HG03045 (cell line): Measurements from ENCODE around the gene FAM13A.
"Not testable (repeated sequence)": the region's sequence is repeated elsewhere in the genome, so short reads cannot be mapped to it uniquely, and the experiment has no call there.

ENCODE experiments used
- ATAC-seq: cut with Tn5 transposase; IDR thresholded peaks from one replicate; pipeline ENCODE4 v1.9.1; 2021; ENCODE audit warnings: mild to moderate bottlenecking, moderate library complexity; ENCODE audit not compliant: unreplicated experiment

FAM13A gene

DNA sequence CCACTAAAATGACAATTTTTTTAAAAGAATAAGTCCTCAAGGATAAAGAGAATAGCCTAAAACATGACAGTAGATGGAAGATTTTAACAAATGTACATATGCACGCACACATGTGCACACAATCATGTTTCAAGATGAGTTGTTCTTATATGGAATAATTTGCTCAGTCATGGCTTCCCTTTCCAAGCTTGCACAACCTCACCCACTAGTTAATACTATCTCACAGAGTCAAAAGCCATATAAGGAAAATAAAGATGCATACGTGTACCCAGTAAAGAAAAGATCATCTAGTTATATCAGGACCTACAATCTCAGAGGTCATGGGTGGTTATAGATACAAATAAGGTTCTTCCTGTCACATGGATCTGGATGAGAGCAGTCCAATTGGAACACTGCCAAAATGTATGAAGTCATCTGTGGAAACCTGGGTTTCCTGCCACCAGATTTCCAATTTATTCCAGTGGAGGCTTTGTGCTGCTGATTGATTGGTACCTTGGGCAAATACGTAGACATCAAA lies 56.1 kb downstream of the FAM13A start:
- no peak for ATAC-seq

DNA sequence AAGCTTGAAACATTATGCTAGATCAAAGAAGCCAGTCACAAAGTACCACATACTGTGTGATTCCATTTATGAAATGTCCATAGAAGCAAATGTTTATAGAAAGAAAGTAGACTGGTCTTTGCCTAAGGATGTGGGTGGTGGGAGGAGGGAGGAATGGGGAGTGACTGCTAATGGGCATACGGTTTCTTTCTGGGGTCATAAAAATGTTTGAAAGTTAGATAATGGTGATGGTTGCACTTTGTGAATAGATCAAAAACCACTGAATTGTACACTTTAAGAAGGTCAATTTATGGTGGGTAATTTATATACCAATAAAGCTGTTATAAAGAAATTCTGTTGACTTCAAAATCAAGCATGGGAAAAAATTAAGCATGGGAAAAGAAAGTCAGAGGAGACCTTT lies 56.6 kb downstream of the FAM13A start:
- no peak for ATAC-seq

DNA sequence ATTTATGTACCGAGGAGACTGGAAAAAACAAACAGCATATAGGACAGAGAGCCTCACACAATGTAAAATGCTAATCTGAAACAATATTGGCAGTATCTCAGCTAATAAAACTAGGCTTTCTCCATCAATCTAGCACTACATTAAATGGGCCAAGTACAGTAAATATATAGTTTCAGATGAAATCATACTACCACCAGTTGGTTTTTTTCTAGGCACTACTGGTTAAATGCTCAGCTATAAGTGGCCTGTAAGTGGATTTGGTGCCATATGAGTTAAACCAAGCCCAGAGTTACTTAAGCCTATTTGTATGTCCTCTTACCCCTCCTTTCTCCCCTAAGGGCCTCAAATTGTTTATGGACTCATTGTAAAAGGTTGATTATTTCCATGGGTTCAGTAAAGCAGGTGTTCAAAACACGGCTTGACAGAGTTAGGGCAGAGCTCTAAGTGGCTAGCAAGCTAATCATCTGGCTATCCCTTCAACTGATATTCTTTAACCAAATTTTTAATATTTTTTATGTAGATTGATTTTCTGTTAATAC lies 57.5 kb downstream of the FAM13A start:
- no peak for ATAC-seq

DNA sequence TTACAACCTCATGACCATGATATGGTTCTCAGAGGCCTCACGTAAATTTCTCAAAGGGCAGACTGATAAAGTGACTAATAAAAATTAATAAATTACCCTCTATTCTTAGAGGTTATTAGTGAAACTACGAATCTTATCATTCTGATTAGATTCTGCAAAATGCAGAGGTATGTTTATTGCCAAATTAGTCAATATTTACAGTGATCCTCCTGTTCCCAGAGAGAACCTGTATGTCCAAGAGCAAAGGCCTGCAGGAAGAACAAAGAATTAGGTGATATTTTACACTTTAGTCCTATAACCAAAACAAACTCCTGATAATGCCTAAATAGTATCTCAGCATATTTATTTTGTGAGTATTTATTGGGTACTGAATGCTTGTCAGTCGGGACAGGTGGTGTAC lies 58.1 kb downstream of the FAM13A start:
- no peak for ATAC-seq

DNA sequence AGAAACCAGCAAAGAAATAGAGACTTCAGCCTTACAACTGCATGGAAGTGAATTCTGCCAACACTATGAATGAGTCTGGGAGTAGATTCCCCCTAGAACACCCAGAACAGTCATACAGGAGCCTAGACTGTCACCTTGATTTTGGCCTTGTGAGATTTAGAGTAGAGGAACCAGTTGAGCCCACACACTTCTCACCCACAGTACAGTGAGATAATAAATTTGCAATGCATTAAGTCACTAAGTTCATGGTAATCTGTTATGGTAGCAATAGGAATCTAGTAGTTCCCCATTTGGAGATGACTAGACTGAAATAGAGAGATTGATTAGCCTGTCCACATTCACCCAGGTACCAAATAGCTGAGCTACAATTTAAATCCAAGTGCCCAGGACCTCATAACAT lies 59.0 kb downstream of the FAM13A start:
- ATAC-seq: no peak

DNA sequence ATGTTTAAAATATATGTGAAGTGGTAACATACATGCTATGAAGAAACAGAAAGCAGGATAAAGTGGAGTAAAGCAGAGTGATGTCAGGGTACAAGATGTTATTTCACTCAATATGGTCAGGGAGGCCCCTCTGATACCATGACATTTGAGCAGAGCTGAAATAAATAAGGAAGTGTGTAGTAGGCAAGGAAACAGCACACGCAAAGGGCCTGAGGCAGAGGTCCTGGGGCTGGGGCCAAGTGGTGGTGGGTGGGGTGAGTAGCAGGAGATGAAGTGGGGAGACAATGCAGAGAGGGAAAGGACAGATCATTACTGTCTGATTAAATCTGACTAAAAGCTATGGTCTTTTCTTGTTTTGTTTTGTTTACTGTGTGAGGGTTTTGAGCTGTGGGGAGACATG lies 61.1 kb downstream of the FAM13A start:
- ATAC-seq: no peak

DNA sequence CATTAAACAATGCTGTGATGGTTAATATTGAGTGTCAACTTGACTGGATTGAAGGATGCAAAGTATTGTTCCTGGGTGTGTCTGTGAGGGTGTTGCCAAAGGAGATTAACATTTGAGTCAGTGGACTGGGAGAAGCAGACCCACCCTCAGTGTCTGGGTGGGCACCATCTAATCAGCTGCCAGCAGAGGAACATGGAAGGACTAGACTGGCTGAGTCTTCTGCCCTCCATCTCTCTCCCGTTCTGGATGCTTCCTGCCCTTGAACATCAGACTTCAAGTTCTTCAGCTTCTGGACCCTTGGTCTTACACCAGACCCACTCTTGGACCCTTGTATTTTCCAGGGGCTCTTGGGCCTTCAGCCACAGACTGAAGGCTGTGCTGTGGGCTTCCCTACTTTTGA lies 61.7 kb downstream of the FAM13A start:
- not testable (repeated sequence) for ATAC-seq

DNA sequence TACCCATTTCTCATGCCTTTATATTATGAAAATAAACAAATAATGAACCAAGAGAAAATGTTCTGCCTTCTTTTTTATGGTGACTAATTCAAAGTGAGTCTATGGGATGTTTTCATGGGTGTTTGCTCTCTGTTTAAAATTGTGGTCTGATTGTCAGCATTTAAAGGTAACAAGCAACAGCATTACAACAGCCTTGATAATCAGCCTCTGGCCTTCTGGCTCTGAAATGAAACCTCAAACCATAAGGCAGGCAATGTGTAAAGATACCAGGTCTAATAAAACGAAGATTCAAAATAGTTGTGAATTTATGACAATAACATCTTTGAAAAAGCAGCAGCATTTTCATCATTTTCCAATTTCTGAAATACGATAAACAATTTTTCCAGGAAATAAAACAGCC lies 63.7 kb downstream of the FAM13A start:
- no peak for ATAC-seq

DNA sequence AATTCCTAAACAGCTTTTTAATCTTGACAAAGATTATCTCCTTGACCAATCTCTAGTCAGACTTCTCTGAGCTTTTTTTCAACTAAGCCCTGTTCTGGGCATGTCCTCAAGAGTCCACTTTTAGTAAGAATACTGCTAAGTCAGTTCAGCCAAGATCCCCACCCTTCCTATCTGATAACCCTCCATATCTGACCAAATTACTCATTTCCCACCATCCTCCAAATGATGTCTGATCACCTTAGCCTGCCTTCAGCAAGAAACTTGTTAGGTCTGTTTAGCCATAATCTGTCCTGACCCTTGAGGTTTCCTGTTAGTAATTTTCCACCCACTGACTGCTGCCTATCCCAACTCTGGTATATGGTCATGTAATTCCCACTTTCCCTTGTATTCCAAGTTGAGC lies 65.2 kb downstream of the FAM13A start:
- ATAC-seq: no peak

DNA sequence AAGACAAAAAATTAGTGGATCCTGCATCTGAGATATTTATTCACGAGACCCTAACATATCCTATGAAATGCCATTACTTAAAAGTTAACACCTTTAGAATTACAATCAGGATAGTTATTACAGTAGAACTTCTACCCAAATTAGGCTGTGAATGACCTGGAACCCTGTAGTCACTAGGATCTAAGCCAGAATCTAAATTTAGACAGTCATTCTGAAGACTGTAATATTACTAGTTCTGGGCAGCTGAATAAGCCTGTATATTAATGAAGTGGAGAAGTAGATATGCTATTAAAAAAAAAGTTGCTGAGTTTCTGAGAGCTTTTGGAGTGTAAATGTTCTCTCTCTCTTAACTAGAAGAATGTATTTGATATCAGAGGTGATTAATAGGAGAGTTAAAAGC lies 67.0 kb downstream of the FAM13A start:
- no peak for ATAC-seq

DNA sequence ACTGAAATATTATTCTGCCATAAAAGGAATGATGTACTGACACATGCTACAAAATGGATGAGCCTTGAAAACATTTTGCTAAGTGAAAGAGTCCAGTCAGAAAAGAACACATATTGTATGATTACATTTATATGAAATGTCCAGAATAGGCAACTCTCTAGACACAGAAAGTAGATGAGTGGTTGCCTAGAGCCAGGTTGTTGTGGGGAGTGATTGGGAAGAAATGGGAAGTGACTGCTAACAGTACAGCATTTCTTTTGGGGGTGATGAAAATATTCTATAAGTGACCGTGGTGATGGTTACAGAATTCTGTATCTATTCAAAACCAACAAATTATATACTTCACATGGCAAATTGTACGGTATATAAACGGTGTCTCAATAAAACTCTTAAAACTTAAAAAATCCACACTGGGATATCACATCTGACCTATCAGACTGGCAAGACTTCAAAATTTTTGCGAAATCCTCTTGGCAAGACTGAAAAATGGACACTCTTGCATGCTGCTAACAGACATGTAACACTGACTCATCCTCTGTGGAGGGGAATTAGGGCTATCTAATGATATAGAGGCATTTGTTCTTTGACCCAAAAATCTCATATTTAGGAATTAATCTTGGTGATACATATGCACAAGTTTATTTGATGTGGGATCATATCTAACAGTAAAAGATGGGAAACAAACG lies 71.8 kb downstream of the FAM13A start:
- ATAC-seq: no peak

DNA sequence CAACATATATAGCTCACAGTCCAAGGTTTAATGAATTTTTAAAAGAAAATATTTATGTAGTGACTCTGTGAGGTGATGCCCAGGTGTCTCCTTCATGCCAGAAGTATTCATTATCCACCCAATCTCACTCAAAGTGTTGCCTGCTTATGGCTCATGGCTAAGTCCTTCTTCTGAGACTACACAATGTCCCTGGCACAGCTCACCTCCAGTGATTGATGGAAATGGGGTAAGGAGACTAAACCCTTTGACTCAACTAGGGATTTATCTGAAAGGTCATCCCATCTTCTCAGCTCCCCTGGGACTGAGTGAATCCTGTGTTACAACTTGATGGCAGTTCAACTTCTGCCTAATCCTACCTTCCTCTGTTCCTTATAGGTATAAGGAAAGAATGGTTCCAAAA lies 74.2 kb downstream of the FAM13A start:
- ATAC-seq: no peak

DNA sequence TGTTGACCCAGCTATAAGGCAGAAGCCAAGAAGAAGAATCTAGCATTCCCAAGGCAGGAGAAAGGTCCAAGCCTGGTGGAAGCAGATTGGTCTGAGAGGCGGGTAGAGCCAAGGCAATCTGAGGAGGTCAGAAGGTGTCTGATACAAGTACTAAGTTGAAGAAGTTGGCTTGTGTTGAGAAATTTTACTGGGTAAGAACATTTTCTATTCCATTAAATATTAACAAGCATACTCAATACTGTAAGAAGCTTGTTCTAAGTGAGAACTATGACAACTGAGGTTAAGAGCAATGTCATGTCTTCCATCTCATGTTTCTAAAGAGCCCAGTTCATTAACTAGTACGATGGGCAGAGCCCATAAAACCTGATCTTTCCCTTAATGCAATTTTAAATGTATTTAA lies 75.0 kb downstream of the FAM13A start:
- no peak for ATAC-seq

DNA sequence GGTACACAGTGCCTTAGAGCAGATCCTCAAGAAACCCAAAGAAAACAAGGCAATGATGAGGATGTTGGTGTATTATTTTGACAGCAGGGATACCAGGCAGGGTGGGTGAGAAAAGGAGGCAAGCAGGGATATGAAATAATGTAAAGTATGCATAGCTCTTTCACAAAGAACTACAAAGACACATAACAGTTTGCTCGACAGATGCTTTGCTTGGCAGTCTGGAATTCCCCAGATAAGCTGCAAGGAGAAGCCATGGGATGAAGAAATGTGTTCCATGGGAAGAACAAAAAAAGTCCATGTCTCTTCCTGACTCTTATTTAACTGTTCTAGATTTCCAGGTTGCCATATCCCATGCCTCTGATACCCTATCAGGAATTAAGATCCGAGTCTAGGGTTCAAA lies 75.4 kb downstream of the FAM13A start:
- no peak for ATAC-seq

DNA sequence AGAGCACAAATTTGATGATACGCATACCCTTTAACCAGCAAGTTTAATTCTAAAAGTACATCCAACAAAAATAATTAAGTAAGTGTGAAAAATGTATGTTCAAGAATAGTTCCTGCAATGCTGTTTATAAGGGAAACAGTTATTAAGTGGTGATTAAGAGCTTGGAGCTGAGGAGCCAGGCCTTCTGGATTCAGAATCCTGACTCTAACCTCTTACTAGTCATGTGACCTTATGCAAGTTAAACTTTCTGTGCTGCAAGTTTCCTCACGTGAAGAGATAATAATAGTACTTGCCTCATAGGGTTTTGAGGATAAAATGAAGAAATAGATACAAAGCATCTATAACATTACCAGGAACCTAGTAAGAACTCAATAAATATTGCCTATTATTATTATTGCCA lies 77.7 kb downstream of the FAM13A start:
- no peak for ATAC-seq

DNA sequence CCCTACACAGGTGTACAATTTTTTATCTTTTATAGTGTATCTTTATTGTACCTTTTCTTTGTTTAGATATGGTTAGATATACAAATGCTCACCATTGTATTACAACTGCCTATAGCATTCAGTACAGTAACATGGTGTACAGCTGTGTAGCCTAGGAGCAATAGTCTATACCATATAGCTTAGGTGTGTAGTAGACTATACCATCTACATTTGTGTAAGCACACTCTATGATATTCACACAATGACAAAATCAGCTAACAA lies 80.3 kb downstream of the FAM13A start:
- no peak for ATAC-seq

DNA sequence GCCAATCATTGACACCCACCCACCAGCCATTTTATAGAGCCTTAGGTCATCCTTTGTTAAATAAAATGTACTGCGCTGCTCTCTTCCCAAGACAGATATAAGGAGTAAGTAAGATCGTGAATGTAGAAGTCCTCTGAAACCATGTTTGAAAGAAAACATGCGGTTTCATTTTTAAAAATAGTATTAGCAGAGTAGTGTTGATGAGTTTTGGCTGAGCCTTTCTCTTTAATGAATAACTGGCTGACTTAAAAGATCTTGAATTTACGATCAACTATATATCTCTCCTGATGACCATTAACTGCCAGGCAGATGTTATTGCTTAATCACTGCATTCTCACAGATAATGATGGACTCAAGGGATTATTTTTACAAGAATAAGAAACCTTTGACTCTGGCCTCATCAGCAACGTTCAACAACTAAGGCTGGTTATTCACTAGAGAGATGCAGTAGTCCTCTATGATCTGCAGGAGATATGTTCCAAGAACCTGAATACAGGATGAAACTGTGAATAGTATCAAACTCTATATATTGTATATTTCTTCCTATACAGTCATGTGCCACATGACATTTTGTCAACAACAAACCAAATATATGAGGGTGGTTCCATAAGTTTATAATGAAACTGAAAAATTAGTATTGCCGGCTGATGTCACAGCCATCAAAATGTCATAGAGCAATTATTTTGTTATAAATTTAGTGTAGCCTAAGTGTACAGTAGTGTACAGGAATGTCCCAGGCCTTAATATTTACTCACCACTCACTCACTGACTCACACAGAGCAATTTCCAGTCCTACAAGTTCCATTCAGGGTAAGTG lies 80.8 kb downstream of the FAM13A start:
- ATAC-seq: no peak

DNA sequence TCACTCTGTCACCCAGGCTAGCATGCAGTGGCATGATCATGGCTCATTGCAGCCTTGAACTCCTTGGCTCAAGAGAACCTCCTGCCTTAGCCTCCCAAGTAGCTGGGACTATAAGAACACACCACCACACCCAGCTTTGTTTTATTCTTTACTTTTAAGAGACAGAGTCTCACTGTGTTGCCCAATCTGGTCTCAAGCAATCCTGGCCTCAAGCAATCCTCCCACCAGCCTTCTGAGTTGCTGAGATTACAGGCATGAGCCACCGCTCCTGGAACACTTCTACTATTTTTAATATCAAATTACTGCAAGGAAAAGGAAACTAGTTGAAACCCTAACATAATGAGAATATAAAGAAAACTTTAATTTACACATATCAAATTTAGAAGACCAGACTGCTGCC lies 85.4 kb downstream of the FAM13A start:
- no peak for ATAC-seq

DNA sequence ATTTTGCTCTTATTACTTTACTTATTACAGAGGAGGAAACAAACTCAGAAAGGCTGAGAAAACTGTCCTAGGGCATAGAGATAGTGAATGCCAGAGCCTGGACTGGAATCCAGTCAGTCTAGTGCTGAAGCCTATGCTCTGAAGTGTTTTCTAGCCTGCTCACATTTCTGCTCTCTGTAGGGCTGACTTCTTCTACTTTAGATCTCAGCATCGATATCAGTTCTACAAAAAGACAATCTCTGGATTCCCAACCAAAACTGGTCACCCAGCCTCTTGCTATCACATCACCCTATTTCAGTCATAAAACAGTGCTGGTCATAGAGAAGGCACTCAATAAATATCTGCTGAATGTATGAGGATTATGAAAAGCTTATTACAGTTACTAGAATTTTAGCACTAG lies 87.2 kb downstream of the FAM13A start:
- no peak for ATAC-seq

DNA sequence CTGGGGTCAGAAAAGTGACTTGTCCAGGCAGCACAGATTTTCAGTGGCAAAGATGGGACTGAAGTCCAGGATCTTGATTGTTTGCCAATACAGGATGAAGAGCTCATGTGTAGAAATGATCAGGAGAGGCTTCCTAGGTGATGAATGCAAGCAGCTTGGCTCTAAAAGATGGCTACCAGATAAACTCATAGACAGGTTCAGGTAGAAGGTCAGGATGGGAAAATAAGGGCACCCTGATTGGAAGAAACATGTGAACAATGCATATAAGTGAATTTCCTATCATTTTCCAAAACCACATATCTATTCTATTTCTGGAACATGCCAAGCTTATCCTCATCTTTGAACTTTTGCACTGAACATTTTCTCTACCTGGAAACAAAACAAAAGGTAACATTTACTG lies 87.7 kb downstream of the FAM13A start:
- no peak for ATAC-seq

DNA sequence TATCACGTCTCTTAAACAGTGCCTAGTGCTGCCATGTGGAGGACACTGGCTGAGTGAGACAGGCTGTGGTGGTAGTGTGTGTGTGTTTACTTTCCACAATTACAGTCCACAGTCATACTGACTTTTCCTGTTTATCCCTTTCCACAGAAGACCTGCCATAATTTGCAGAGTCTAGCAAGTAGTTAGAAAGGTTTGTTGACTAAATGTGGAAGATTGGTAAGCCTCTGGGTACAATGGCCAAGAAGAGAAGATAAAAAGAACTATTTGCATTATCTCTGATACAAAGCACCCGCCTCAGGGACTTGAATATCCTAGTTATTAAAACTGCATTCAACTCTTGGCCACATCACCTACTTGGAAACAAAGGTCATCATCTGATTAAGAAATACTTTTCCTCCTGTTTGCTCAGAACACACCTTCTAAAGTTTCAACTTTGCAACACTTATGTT lies 89.1 kb downstream of the FAM13A start:
- ATAC-seq: no peak

DNA sequence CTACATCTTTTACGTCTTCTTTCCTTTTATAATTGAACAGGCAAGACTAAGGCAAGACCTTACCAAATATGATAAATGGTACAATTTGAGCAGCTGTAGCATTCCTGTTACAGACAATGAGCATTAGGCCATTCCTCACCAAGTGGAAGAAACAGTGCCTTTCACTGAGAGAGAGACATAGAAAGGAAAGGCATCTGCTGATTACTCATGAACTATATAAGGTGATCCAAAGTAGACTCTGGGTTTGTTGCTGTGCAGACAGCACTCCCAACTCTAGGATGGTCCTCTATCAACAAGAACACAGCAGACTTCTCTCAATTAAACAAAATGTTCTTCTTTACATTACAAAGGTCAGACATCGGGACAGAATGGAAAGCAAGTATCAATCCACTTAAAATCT lies 91.9 kb downstream of the FAM13A start:
- no peak for ATAC-seq
